Hair follicle dermal papilla cell (primary cell): ENCODE data around the gene TRAPPC5. TPM values are rescaled to one million over a fixed set of nuclear protein-coding genes. Genes with fewer than 3 reads are reported as not detected.

Experiments used
- total RNA-seq: library from RNA; depleted of rRNA; stranded (reverse); fragments of >200 nt; gene quantifications from 2 replicates; pipeline ENCODE4 v1.2.3, GENCODE V29; 2012

The TRAPPC5 gene
- 35.7 and 50.6 TPM in 2 replicates for total RNA-seq

GRCh38 chr19:7680606-7681339, at the start of gene TRAPPC5:
TRAPPC5 (plus strand) TSS chr19:7680833; CDS start chr19:7682254, 1,421 bp downstream.

GRCh38 chr19:7633698-7634097, 46.9 kb upstream of the TRAPPC5 start, which contains the start of gene PCP2:
PCP2 (minus strand) TSS chr19:7633719; CDS start chr19:7633457, 262 bp downstream.

GRCh38 chr19:7636691-7637373, 43.8 kb upstream of the TRAPPC5 start, which contains the start of gene STXBP2:
STXBP2 (plus strand) TSS chr19:7637110; CDS start chr19:7637150, 40 bp downstream.

GRCh38 chr19:7668842-7669241, 11.8 kb upstream of the TRAPPC5 start, which contains the start of gene RETN:
RETN (plus strand) TSS chr19:7669049; CDS start chr19:7669327, 278 bp downstream.

GRCh38 chr19:7676854-7677253, 3.8 kb upstream of the TRAPPC5 start, which contains the start of gene MCEMP1:
MCEMP1 (plus strand) TSS chr19:7677090; CDS start chr19:7677121, 31 bp downstream.

GRCh38 chr19:7701654-7702457, 21.2 kb downstream of the TRAPPC5 start, which contains the start of gene FCER2:
FCER2 (minus strand) TSS chr19:7702131; CDS start chr19:7699760, 2,371 bp downstream.

GRCh38 chr19:7732045-7732444, 51.4 kb downstream of the TRAPPC5 start, which contains the start of gene CLEC4G:
CLEC4G (minus strand) TSS chr19:7732110; CDS start chr19:7732102, 8 bp downstream.

Other genes starting within 250 kb of the TRAPPC5 start
- 3.9 and 5.0 TPM in 2 replicates for gene PEX11G, start 191.8 kb upstream of the TRAPPC5 start, total RNA-seq
- gene ZNF358, start 164.7 kb upstream of the TRAPPC5 start, total RNA-seq = 36.6 and 37.0 TPM in 2 replicates
- 7.0 and 7.6 TPM in 2 replicates for gene MCOLN1, start 158.2 kb upstream of the TRAPPC5 start, total RNA-seq
- 91.2 and 117 TPM in 2 replicates for gene PNPLA6, start 145.1 kb upstream of the TRAPPC5 start, total RNA-seq
- not detected in 2 replicates for gene CAMSAP3, start 85.0 kb upstream of the TRAPPC5 start, total RNA-seq
- 45.1 and 45.9 TPM in 2 replicates for gene XAB2, start 51.3 kb upstream of the TRAPPC5 start, total RNA-seq
- 4.5 and 11.5 TPM in 2 replicates for gene PET100, start 51.0 kb upstream of the TRAPPC5 start, total RNA-seq
- gene PCP2, start 47.1 kb upstream of the TRAPPC5 start, total RNA-seq = not detected in 2 replicates
- gene STXBP2, start 43.7 kb upstream of the TRAPPC5 start, total RNA-seq = 3.4 and 3.9 TPM in 2 replicates
- not detected in 2 replicates for gene RETN, start 11.8 kb upstream of the TRAPPC5 start, total RNA-seq
- gene MCEMP1, start 3.7 kb upstream of the TRAPPC5 start, total RNA-seq = not detected in 2 replicates
- gene FCER2, start 21.3 kb downstream of the TRAPPC5 start, total RNA-seq = not detected in 2 replicates
- gene CLEC4G, start 51.3 kb downstream of the TRAPPC5 start, total RNA-seq = not detected in 2 replicates
- not detected in 2 replicates for gene CD209, start 66.7 kb downstream of the TRAPPC5 start, total RNA-seq
- gene CLEC4M, start 82.4 kb downstream of the TRAPPC5 start, total RNA-seq = not detected in 2 replicates
- 21.9 and 22.9 TPM in 2 replicates for gene EVI5L, start 149.4 kb downstream of the TRAPPC5 start, total RNA-seq
- not detected in 2 replicates for gene PRR36, start 193.6 kb downstream of the TRAPPC5 start, total RNA-seq
- gene LRRC8E, start 207.7 kb downstream of the TRAPPC5 start, total RNA-seq = 13.7 and 13.8 TPM in 2 replicates
- 15.9 and 19.5 TPM in 2 replicates for gene MAP2K7, start 223.0 kb downstream of the TRAPPC5 start, total RNA-seq
- gene TGFBR3L, start 234.0 kb downstream of the TRAPPC5 start, total RNA-seq = 0.32 and 0.73 TPM in 2 replicates
- gene SNAPC2, start 239.5 kb downstream of the TRAPPC5 start, total RNA-seq = 17.8 and 19.8 TPM in 2 replicates
- 0.61 and 1.9 TPM in 2 replicates for gene CTXN1, start 245.3 kb downstream of the TRAPPC5 start, total RNA-seq